Thymus (tissue), 11 donors: Measurements from ENCODE around the gene PBX1. TPM values are rescaled to one million over a fixed set of nuclear protein-coding genes. Genes with fewer than 3 reads are reported as not detected.

ENCODE experiments used
- DNase-seq, 9 donors: peaks; one replicate each; pipeline ENCODE4 v3.0.0-alpha.2; 2013; ENCODE audit warnings: low spot score in 9 of 9, low read depth in 6 of 9, missing footprints in 1 of 9
- H3K27ac ChIP-seq, 2 donors: one replicate each; pipeline ENCODE4 v1.5.1; 2013; ENCODE audit warnings: control low read depth in 1 of 2, low read depth in 1 of 2, low read length in 1 of 2, mild to moderate bottlenecking in 1 of 2, moderate library complexity in 1 of 2
- H3K27me3 ChIP-seq, 2 donors: one replicate each; pipeline ENCODE4 v1.5.1; 2013; ENCODE audit warnings: low read length in 1 of 2; ENCODE audit not compliant: control insufficient read depth in 2 of 2, insufficient read depth in 1 of 2
- H3K36me3 ChIP-seq, 2 donors: one replicate each; pipeline ENCODE4 v1.5.1; 2013; ENCODE audit warnings: low read length in 1 of 2, mild to moderate bottlenecking in 1 of 2, moderate library complexity in 1 of 2; ENCODE audit not compliant: control insufficient read depth in 2 of 2, insufficient read depth in 2 of 2
- H3K4me1 ChIP-seq, 2 donors: one replicate each; pipeline ENCODE4 v1.5.1; 2013; ENCODE audit warnings: low read length in 2 of 2; ENCODE audit not compliant: control insufficient read depth in 2 of 2, insufficient read depth in 2 of 2
- H3K4me3 ChIP-seq, 2 donors: one replicate each; pipeline ENCODE4 v1.5.1; 2013; ENCODE audit warnings: low read length in 2 of 2, control low read depth in 1 of 2, mild to moderate bottlenecking in 1 of 2
- H3K9me3 ChIP-seq, 2 donors: one replicate each; pipeline ENCODE4 v1.5.1; 2013; ENCODE audit warnings: low read length in 1 of 2, mild to moderate bottlenecking in 1 of 2; ENCODE audit not compliant: control insufficient read depth in 2 of 2, insufficient read depth in 1 of 2
- WGBS: extraction: QIAGEN DNeasy Blood & Tissue Kit; methylation state at CpG from one replicate; pipeline ENCODE4 v1.1.7; 2013; 5-methylcytosine and 5-hydroxymethylcytosine counted together
- polyA plus RNA-seq: library from polyadenylated mRNA; stranded (reverse); fragments of 200-250 nt; gene quantifications from one replicate; pipeline ENCODE4 v1.2.3, GENCODE V29; 2013
- total RNA-seq: library from RNA; stranded (reverse); fragments of 120-200 nt; gene quantifications from one replicate; pipeline ENCODE4 v1.2.4, GENCODE V29; 2013
- donor health status: healthy.

PBX1 gene
- total and polyA plus RNA-seq, 2 donors, result 12.7 to 12.9 TPM

GRCh38 chr1:164670026-164670425, 111.0 kb downstream of the PBX1 start:
- no peak overlapping the region for H3K27ac ChIP-seq
- H3K4me1 ChIP-seq, result no peaks in the 10 kb centered on the region
- H3K4me3 ChIP-seq, result no peak overlapping the region
- DNase-seq, result no peak
- H3K27me3 ChIP-seq, result no peaks in the 10 kb centered on the region
- H3K9me3 ChIP-seq, result no peaks in the 10 kb centered on the region
- H3K36me3 ChIP-seq, result no peaks in the 10 kb centered on the region
- 98% methylated on average over 1 of the region's 1 CpG for WGBS

GRCh38 chr1:164670786-164671185, 111.8 kb downstream of the PBX1 start:
- WGBS, result 94% methylated on average over 6 of the region's 6 CpGs
- Histone ChIP-seq H3K36me3 (no peaks in the 10 kb centered on the region), H3K4me1 (no peaks in the 10 kb centered on the region), H3K27me3 (no peaks in the 10 kb centered on the region), H3K4me3 (no peak overlapping the region), H3K27ac (no peak overlapping the region), H3K9me3 (no peaks in the 10 kb centered on the region)
- no peak for DNase-seq

DNA sequence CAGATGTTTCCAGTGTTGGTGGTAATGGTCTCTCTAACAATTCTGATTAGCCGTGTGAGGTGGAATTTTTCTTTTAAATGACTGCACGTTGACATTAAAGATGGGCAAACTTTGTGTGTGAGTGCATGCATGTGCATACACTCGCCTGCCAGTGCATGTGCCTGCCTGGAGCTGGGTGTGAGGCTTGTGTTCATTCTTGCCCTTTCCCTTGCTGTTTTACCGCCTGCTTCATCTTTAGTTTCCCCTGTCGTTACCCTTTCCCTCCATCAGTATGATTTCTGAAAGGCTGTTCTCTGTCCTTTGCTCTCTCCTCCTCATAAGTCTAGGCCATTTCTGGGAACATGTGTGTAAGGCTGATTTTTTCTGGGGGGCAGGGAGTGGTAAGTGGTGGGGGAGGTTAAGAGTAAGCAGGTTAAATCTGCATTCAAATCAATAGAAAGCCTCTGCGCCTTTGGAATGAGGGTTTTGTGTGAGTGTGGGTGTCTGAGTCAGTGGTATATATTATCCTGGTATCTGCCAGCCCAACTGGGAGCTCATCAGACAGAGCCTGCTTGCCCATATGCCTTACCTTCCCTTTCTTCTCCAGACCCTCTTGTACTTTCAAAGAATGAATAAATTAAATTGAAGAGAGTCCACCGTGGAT, 112.5 kb downstream of the PBX1 start:
- no peak for DNase-seq
- H3K27ac ChIP-seq, result no peak overlapping the region
- H3K4me1 ChIP-seq, result no peaks in the 10 kb centered on the region
- no peaks in the 10 kb centered on the region for H3K36me3 ChIP-seq
- H3K27me3 ChIP-seq, result no peaks in the 10 kb centered on the region
- no peaks in the 10 kb centered on the region for H3K9me3 ChIP-seq
- 94% methylated on average over 7 of the region's 7 CpGs for WGBS
- no peak overlapping the region for H3K4me3 ChIP-seq

- H3K27me3 ChIP-seq, result no peaks in the 10 kb centered on the region
- DNase-seq, result no peak
Measured at GRCh38 chr1:164671966-164672571, 113.1 kb downstream of the PBX1 start.

DNA sequence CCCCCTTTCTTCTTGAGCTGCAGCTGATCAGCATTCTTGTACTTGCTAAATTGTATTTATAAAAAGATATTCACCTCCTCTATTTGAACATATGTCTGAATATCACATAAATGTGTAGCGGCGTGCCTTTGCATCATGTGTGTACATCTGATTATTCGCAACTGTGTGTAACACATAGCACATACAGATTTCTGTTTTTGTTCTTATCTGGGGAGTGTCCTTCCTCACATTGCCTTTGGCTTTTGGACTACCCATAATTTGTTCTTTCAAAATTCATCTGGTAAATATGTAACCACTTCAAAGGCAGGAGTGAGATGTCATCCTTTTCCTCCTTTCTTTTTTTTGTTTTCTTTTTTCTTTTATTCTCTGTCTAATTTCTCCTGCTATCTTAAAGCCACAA, 113.6 kb downstream of the PBX1 start:
- Histone ChIP-seq H3K36me3 (no peaks in the 10 kb centered on the region), H3K27ac (no peak overlapping the region), H3K4me1 (no peaks in the 10 kb centered on the region), H3K9me3 (no peaks in the 10 kb centered on the region), H3K4me3 (no peak overlapping the region), H3K27me3 (no peaks in the 10 kb centered on the region)
- no peak for DNase-seq
- WGBS, result 95% methylated on average over 3 of the region's 3 CpGs

More at GRCh38 chr1:164671966-164672571, 113.1 kb downstream of the PBX1 start:
- 91% methylated on average over 7 of the region's 7 CpGs for WGBS
- Histone ChIP-seq H3K4me3 (no peak overlapping the region), H3K9me3 (no peaks in the 10 kb centered on the region), H3K36me3 (no peaks in the 10 kb centered on the region), H3K27ac (no peak overlapping the region), H3K4me1 (no peaks in the 10 kb centered on the region)

DNA sequence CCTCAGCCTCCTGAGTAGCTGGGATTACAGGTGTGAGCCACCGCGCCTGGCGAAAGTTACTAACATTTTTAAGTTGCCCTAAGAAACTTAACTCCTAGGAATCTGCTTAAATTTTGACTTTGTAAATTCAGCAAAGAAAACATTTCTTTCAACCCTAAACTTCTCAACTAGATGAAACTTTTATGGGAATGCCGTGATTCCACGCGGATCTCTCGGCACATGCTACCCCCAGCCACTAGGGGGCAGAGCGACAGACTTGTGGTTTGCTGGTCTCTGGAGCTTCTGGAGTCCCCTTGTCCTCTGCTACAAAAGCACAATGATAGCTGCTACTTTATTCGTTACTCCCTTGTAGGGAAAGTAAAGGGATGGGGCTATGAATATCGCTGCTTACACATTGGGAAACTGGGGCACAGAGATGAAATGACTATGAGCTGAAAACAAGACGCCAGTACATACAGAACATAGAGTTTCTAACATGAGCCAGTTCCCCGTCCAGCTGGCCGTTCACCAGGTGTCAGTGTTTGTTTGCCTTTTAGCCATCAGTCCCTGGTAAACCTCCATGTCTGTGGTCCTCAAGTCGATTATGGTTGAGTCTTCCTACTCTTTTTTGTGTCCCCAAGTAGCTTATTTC, 114.7 kb downstream of the PBX1 start:
- no peak overlapping the region for H3K27ac ChIP-seq
- H3K4me3 ChIP-seq, result no peak overlapping the region
- no peaks in the 10 kb centered on the region for H3K4me1 ChIP-seq
- no peaks in the 10 kb centered on the region for H3K27me3 ChIP-seq
- no peak for DNase-seq
- 93% methylated on average over 14 of the region's 14 CpGs for WGBS
- no peaks in the 10 kb centered on the region for H3K36me3 ChIP-seq
- no peaks in the 10 kb centered on the region for H3K9me3 ChIP-seq

DNA sequence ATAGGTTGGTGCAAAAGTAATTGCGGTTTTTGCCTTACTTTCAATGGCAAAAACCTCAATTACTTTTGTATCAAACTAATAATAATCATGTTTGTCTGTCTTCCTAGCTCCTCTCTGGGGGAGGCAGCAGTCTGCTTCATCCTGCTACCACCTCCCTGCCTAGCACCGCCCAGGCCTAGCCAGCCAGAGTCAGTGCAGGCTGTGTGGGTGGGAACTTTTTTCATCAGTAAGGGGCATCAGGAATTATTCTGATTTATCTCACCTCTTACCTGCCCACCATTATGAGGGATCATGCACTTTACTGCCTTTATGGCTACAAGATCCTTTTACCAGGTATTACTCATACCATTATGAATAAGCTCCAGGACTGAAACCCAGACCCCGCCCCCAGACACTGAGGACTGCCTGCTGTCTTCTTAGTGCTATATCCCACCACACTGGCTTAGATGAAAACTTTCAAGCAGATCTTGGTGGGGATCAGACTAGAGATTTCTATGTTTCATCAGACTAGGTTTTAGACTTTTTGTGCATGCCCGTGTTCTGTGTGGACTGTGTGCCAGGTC, 116.4 kb downstream of the PBX1 start:
- 96% methylated on average over 4 of the region's 4 CpGs for WGBS
- Histone ChIP-seq H3K4me3 (no peak overlapping the region), H3K36me3 (no peaks in the 10 kb centered on the region), H3K27ac (no peak overlapping the region), H3K27me3 (no peaks in the 10 kb centered on the region), H3K9me3 (no peaks in the 10 kb centered on the region), H3K4me1 (no peaks in the 10 kb centered on the region)
- DNase-seq, result no peak

DNA sequence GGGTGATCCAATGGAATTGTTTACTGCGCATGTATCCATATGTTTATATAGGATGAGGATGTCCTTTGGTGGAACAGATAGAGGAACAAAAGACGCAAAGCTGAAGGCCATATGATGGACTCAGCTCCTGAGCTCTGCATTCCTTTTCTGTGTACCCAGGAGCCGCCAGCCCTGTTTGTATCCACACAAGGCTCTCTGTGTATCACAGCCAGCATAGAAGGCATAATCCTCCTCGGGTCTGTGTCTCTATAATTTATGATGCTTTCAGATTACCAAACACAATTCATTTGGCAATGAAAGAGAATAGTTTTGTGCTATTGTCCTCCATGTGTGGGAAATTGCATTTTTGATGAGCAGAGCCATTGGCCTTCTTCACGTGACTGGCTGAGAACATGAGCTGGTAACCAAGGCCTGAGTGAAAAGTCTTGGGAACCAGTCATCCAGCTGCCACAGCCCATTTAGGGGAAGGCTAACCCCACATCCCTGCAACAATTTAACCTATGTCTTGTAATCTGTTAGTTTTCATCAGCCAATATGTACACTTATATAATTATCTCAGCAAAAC, 119.2 kb downstream of the PBX1 start:
- no peak for DNase-seq
- no peaks in the 10 kb centered on the region for H3K27me3 ChIP-seq
- no peaks in the 10 kb centered on the region for H3K9me3 ChIP-seq
- no peak overlapping the region for H3K4me3 ChIP-seq
- WGBS, result 95% methylated on average over 5 of the region's 5 CpGs
- no peaks in the 10 kb centered on the region for H3K36me3 ChIP-seq
- H3K4me1 ChIP-seq, result no peaks in the 10 kb centered on the region
- H3K27ac ChIP-seq, result no peak overlapping the region

- WGBS, result 96% methylated on average over 6 of the region's 6 CpGs
Measured at GRCh38 chr1:164682570-164682969, 123.6 kb downstream of the PBX1 start.

More at GRCh38 chr1:164682570-164682969, 123.6 kb downstream of the PBX1 start:
- Histone ChIP-seq H3K36me3 (no peaks in the 10 kb centered on the region), H3K4me3 (no peak overlapping the region), H3K27ac (no peak overlapping the region), H3K9me3 (no peaks in the 10 kb centered on the region), H3K27me3 (no peaks in the 10 kb centered on the region), H3K4me1 (no peaks in the 10 kb centered on the region)
- DNase-seq, result no peak
